Fibroblast of pulmonary artery (primary cell): ENCODE measurements around the gene DTD1.

Experiments used
- DNase-seq: peaks from one replicate; pipeline ENCODE4 v3.0.0-alpha.2; 2010; ENCODE audit warnings: low read depth
- H3K4me3 ChIP-seq: replicated peaks from 2 replicates; pipeline ENCODE4 v1.5.1; 2011; ENCODE audit warnings: low read depth, mild to moderate bottlenecking, control low read depth, low read length, moderate library complexity
- TF ChIP-seq, protein P1 (sequence below): IDR thresholded peaks from 2 replicates; pipeline ENCODE4 v1.5.1; 2011; ENCODE audit warnings: mild to moderate bottlenecking, control low read depth, low read length, inconsistent platforms; ENCODE audit errors: missing control alignments

Gene DTD1

DNA sequence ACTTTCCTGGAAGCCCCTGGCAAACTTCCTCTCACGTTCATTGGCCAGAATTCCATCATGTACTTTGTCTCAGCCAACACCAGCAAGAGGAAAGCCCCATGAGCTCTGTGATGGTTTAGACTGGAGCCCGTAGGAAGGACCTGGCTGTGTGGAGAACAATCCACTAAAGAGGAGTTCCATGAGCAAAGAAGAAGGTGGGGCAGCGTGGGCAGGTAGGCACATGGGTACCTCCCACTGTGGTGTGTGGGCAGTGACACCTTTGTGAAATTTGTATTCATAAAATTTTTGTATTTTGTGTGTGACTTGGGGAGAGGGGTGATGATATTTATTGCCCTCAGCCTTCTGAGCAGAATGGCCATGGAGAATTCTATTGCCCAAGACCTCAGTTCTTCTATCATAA, 136.2 kb downstream of the DTD1 start:
- H3K4me3 ChIP-seq: no peak overlapping the region
- TF ChIP-seq, protein P1, sequence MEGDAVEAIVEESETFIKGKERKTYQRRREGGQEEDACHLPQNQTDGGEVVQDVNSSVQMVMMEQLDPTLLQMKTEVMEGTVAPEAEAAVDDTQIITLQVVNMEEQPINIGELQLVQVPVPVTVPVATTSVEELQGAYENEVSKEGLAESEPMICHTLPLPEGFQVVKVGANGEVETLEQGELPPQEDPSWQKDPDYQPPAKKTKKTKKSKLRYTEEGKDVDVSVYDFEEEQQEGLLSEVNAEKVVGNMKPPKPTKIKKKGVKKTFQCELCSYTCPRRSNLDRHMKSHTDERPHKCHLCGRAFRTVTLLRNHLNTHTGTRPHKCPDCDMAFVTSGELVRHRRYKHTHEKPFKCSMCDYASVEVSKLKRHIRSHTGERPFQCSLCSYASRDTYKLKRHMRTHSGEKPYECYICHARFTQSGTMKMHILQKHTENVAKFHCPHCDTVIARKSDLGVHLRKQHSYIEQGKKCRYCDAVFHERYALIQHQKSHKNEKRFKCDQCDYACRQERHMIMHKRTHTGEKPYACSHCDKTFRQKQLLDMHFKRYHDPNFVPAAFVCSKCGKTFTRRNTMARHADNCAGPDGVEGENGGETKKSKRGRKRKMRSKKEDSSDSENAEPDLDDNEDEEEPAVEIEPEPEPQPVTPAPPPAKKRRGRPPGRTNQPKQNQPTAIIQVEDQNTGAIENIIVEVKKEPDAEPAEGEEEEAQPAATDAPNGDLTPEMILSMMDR: no peak
- DNase-seq: no peak

DNA sequence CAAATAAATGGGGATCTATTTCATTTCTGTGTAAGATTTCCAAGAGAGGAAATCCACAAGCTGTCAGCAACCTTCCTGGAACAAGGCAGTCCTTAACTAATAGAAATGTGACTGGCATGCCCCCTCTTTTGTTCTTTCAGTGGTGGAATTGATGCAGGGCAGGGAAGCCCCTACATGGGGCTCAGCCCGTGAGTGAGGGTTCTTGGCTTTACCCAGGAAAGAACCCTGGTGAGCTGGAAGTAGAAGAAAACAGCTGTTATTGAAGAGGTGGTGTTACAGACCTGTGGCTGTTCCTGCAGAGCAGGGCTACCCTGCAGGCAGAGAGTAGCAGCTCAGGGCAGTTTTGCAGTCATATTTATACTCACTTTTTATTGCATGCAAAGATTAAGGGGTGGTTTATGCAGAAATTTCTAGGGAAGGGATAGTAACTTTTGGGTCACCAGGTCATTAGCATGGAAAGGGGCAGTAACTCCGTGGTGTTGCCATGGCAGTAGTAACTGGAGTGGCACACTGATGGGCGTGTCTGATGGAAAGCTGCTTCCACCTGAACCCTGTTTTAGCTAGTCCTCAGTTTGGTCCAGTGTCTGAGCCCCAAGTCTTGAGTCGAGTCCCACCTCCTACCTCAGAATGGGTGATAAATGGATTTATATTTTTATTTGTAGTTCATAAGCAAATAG, 137.1 kb downstream of the DTD1 start:
- H3K4me3 ChIP-seq: no peak overlapping the region
- TF ChIP-seq, protein P1: no peak
- no peak for DNase-seq

DNA sequence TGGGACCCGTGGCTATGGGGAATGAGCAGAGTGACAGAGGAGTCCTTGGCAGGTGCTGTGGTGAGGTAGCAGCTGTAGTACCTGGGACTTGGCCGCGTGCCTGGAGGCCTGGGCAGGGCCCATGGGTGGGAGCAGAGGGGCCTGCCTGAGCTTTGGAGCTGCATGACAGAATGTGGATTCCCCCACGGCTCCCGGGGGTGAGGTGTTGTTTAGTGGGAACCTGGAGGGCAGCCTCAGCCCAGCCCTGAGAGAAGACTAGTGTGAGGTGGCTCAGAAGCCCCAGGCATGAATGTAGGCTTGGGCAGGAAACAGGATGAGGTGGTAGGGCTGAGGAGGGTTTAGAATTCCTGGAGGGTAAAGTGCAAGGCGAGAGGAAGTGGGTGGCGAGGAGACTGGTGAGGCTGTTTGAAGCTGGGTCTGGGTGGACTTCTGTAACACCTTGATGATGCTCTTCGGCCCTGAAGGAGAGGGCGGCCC, 139.2 kb downstream of the DTD1 start:
- TF ChIP-seq, protein P1: no peak
- DNase-seq: no peak

DNA sequence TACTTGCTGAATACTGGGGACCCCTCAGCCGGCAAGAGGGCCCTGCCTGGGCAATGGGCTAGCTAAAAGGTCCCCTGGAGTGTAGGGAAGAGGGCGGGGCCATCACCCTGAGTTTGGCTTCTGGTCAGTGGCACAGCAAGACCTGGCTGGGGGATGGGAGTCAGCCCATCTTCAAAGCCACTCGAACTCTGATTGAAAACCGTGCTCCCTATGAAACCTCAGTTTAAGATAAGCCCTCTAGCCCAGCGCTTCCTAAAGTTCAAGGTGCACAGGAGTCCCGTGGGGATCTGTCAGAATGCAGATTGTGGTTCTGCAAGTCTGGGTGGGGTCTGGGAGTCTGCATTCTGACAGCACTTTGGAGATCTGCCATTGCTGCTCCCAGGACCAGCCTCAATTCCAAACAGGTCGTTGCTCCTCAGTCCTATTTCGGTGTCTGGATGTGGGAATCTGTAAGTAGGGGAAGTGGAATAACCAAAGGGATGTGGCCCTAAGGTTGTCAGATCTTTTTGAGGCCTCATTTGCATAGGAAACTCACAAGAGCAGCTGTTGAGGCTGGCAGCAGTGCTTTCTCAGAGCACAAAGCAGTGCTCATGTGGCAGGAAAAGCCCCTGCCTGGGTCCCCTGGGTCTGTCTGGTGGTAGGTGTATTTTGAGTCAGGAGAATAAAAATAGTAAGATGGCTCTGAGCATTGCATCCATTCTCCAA, 140.5 kb downstream of the DTD1 start:
- no peak for DNase-seq
- H3K4me3 ChIP-seq: no peak overlapping the region
- TF ChIP-seq, protein P1: no peak

More for the DNA sequence above, 139.2 kb downstream of the DTD1 start:
- no peak overlapping the region for H3K4me3 ChIP-seq

DNA sequence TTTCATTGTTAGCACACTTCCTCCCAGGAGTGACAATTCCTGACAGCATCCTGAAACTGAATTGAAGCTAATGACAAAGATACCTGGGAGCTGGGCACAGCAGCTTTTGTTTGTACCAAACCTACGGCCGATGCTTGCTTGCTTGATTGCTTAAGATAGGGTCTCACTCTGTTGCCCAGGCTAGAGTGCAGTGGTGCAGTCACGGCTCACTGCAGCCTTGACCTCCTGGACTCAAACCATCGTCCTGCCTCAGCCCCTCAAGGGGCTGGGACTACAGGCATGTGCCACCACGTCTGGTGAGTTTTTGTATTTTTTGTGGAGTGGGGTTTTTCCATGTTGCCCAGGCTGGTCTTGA, 141.0 kb downstream of the DTD1 start:
- H3K4me3 ChIP-seq: no peak overlapping the region
- DNase-seq: no peak

DNA sequence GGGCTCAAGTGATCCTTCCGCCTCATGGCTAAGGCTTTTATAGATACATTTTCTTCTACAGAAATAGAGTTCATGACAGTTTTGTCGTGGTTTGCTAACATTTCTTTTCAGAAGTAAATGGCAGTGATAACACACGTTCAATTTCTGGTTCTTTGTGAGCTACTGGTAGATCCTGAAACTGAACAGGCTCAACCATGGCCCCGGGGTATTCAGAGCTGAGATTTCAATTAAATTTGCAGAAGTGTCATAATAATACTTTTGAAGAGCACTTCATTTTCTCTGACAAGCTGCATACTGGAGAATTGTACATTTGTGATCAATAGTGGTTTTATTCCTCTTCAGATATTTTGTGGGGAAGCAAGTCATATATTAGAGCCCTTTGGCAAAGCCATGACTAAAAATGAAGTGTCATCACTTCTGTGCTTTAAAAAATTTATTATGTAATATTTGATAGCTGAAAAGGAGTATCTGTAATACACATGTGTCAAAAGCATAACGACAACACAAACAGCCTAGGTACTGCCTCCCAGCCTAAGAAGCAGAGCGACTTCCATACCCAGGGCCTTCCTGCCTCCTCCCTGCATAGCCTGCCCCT, 141.5 kb downstream of the DTD1 start:
- TF ChIP-seq, protein P1: no peak
- no peak overlapping the region for H3K4me3 ChIP-seq
- no peak for DNase-seq

More for the DNA sequence above, 141.0 kb downstream of the DTD1 start:
- TF ChIP-seq, protein P1: no peak
